IPS-NIHi7 (cell line): ENCODE measurements around the gene LCNL1.
"Not testable (repeated sequence)": the region's sequence is repeated elsewhere in the genome, so short reads cannot be mapped to it uniquely, and the experiment has no call there.

Experiments used
- DNase-seq: peaks from one replicate; pipeline ENCODE4 v3.0.0; 2012; ENCODE audit warnings: mixed read lengths; ENCODE audit errors: extremely low spot score

LCNL1 gene

DNA sequence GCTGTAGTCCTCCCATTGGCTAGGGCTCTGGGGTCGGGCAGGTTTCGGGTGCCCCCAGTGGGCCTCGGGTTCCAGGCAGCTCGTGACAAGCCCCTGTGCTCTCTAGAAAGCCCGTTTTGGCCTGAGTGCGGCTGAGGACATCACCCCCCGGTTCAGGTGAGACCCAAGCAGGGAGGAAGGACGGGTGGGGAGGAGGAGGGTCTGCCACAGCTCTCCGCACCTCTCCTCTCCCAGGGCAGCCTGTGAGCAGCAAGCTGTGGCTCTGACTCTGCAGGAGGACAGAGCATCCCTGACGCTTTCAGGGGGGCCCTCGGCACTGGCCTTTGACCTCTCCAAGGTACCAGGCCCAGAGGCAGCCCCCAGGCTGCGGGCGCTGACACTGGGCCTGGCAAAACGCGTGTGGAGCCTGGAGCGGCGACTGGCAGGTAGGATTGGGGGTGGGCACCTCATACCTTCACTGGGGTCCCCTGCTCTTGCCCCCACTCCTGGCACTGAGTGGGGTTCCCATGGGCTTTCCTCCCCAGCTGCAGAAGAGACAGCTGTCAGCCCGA, 10.1 kb downstream of the LCNL1 start:
- no peak for DNase-seq

DNA sequence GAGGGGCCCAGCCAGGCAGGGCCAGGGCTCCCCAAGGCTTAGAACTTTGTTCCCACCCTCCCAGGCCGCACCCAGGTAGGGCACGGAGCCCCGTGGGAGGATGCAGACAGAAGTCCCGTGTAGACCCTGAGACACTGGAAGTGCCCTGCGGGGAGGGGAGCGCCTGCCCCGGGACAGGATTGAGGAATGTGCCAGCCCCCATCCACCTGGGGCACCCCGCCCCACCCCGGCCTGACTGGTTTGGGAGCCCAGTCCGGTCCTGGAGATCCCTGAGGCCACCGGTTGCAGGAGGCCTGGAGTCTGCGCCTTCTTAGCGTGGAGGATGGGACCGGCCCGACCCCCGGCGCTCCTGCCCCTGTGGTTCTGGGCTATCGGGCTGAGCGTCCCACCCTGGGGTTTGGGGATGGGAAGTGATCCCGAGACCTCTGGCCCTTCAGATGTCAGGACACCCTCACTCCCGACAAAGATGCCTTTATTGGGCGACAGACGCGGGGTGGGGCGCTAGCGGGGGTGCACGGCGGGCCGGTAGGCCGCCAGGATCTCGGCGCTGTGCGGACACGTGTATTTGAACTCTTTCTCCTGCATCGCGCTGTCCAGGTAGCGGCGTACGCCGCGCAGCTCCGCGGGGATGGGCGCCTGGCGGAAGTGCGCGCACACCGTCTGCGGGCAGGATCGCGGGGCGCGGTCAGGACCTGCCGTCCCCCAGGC, 11.5 kb downstream of the LCNL1 start:
- no peak for DNase-seq

DNA sequence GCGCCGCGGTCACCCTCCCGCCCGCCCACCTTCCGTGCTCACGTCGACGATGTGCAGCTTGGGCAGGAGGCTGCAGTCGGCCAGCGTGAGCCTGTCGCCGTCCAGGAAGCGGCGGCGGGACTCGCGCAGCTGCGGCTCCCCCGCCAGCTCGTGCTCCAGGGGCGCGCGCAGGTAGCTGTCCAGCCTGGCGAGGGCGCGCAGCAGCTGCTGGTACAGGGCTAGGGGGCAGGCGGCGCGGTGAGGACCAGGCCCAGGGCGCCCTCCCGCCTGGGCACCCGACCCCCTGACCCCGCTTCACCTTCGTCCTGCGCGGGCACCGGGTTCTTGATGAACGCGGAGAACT, 12.1 kb downstream of the LCNL1 start:
- DNase-seq = peak; percentile 70

- DNase-seq = no peak
Measured at GRCh38 chr9:136995362-136995761, 12.6 kb downstream of the LCNL1 start.

GRCh38 chr9:136995772-136996311, 13.0 kb downstream of the LCNL1 start:
- no peak for DNase-seq

DNA sequence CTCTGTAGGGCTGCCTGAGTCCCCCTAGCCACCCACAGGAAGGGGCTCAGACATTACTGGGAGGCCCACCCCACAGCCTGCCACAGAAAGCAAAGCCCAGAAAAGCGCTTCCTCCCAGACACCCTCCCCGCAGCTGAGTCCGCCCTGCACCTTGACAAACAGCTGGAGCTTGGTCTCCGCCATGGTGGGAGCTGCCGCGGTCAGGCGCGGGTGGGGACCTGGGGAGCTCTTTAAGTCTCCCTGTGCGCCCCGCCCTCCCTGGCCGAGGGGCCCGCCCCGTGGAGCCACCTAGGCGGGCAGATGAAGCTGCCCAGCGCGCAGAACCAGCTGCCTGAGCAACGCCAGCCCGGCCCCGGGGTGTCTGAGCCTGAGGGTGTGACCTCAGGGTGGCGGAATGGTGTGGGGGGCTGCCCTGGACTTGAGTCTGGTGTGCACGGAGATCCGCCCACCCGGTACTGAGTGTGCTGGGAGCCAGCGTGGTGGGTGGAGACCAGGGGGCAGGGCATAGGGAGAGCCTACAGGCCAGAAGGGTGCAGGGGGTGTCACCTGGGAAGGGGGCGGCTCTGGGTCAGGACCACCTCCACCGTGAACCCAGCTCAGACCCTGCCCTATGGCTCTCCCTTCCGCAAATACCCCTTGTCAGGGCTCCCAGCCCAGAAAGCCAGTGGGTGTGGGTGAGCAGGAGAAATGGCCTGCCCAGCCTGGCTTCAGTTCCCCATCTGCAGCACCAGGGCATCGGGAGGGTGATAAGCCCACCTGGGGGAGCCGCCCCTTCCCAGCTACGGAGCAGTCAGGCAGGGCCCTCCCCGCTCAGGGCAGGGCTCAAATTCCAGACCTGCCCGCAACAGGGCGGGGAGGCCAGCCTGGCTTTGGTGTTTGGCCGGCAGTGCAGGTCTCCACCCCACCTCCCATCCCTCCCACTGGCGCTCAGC, 13.8 kb downstream of the LCNL1 start, which contains the start of gene CLIC3:
TSS of gene CLIC3 (minus strand) at position 208 of the 932 bp plus-strand sequence. CDS start at position 183, 25 bp downstream.
- DNase-seq = peak; percentile 64

DNA sequence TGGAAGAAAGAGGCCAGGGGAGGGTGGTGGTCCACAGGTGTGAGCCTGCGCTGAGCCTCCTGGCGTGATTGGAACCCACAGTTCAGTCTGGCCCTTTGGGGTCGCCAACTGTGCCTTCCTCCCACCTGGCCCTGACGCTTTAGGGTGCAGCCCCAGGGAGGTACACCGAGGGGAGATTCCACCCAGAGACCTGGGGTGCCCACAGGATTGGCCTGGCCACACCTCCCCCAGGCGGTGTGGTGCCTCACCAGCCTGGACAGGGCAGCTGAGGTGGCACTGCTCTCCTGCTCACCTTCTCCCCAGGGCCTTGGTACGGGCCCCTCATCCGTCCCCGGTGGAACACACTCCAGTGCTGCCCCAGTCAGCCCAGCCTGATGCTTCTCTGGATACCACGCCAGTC, 14.6 kb downstream of the LCNL1 start:
- DNase-seq = no peak

DNA sequence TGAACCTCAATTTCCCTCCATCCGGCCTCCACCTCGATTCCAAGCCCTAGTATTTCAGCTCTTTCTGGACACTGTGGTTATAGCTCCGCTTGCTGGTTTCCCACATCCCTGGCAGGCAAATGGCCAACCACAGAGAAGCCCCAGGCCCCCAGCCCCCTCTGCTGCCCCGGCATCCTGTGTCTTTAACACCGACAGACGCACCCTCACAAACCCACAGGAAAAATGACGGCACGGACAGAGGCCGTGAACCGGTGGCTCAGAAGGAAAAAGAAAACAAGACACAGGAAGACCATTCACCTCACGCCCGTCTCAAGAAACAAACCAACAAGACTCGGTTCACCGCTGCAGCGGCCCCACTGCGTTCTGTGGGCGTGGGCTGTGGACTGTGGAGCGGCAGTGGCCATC, 15.0 kb downstream of the LCNL1 start:
- no peak for DNase-seq

- DNase-seq = no peak
Measured at GRCh38 chr9:137000177-137000930, 17.6 kb downstream of the LCNL1 start.

DNA sequence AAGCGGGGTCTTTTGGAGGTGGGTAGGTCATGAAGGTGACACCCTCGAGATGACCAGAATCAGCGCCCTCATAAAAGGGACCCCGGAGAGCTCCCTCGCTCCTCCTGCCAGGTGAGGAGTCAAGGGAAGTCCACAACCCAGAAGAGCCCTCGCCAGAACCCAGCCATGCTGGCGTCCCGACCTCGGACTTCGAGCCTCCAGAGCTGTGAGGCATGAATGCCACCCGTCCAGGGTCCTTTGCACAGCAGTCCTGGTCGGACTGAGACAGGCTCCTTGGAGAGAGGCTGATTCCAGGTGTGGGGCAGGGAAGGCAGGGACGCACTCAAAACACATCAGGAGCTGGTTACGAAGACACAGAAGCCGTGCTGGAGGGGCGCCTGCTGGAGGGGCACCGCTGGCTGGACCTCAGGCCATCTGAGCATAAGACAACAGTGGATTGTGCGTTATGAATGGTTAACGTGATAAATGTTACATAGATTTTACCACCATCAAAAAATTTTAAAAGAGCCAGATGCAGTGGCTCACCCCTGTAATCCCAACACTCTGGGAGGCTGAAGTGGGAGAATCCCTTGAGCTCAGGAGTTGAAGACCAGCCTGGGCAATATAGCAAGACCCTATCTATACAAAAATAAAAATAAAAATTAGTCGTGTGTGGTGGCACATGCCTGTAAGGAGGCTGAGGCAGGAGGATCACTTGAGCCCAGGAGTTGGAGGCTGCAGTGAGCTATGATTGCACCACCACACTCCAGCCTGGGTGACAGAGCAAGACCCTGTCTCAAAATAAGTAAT, 19.3 kb downstream of the LCNL1 start:
- no peak for DNase-seq

DNA sequence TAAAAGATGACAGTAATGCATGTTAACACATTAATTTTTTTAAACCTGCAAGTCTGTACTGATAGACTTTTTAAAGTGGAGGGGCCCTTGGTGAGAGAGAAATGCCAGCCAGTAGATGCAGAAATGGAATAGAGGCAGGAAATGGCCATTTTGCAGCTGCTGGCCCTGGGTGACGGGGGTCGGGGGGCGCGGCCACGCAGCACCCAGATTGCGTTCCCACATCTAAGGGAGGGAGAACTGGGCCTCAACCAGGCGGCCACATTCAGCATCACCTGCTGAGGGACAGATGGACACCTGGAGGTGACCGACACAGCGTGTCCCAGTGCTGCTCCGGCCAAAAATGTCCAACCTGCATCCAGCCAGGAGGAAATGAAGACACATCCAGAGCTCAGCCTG, 19.9 kb downstream of the LCNL1 start:
- no peak for DNase-seq

- DNase-seq = not testable (repeated sequence)
Measured at GRCh38 chr9:137004285-137004684, 21.5 kb downstream of the LCNL1 start.

DNA sequence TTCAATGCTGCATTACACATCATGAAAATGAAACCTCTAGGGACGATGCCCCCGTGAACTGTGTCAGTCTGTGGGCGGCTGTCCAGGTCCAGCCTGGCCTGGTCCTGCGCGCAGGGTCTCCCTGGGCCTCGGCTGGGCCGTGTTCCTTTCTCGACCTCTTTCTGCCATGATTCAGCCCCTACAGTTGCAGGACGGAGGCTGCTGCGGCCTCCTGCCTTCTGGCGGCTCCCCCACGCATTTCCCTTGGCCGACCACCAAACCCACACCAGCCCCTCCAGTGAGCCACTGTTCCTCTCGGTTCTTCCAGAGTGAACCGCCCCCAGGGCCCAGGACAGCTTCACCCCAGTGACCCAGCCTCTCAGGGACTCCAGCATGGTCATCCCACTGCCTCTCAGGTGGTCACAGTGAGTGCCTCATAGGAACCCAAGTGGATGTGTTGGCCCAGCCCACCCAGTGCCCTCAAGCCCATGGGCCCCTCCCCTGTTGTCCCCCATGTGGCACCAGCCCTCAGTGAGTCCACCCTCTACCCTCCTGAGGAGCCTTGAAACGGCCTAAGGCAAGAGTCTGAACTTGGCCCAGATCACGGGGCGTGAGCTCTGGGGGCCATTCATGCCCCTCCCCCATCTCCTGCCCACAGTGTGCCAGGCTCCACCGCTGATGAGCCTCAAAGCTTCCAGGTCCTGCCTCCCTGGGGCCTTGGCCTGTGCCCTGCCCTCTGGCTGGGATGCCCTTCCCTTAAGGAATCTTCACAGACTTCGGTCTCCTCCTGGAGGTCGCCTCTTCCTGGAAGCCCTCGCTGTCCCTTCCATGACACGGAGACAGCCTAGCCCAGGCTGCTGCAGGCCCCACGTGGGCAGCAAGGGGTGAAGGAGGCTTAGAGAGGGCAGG, 23.6 kb downstream of the LCNL1 start:
- no peak for DNase-seq

- DNase-seq = no peak
Measured at GRCh38 chr9:137007108-137007815, 24.5 kb downstream of the LCNL1 start.

DNA sequence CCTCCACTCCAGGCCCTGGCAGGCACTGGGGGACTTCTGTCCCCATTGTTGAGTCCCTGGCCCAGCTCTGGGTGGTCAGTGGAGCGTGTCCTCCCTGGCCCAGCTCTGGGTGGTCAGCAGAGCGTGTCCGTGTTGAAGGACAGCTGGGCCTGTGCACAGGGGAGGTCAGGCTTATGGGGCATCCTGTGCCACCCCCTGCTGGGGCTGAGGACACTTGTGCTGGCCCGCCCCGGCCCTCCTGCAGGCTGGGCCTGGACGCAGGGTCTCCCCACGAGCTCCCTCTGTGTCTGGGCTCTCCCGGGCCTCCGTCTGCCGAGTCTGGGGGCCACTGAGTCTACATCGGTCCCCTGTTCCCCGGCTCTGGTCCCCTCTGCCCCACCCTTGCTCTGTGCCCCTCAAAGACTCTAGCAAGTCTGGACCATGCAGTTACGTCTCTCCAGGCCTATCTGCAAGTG, 25.1 kb downstream of the LCNL1 start:
- DNase-seq = no peak

- no peak for DNase-seq
Measured at GRCh38 chr9:137008312-137008711, 25.5 kb downstream of the LCNL1 start.

DNA sequence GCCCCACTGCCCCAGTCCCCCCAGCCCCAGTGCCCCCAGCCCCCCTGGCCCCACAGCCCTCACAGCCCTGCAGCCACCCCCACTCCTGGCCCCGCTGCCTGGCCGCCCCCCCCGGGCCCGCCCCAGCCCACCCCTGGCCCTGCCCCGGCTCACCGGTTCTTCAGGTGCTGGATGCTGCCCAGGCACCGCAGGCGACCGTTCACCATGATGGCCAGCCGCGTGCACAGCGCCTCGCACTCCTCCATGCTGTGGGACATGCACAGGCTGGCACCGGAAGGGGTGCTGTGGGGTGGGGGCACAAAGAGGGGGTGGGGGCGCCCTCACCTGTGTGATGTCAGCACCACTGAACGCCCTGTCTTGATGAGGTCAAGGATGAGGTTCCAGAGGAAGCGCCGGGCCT, 26.4 kb downstream of the LCNL1 start:
- DNase-seq = no peak

DNA sequence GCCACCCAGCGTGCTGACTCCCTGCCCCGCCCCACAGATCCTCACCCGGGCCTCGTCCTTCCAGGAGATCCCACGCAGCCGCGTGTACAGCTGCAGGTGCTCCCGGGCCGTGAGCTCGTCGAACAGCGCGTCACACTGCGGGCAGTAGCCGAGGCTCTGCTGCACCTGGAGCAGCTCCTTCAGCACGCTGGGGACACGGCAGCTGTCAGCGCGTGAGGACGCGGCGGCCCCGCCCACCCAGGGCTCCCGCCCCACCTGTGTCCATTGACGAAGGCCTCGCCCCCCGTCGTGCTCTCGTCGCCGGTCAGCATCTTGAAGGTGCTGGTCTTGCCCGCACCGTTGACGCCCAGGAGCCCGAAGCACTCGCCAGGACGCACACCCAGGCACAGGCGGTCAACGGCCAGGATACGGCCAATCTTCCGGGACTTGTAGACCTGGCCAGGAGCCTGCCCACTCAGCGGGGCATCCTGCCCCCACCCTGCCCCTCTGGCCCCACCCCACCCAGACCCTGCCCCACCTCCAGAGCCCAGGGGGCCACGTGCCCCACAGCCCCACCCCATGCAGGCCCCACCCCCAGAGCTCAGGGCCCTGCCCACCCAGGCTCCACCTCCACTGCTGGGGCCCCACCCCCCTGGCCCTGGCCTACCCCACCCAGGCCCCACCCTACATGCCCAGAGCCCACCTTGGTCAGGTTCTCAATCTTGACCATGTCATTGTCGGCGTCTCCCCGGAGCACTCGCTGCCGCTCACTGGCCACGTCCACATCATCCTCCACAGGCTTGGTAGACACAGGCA, 27.3 kb downstream of the LCNL1 start:
- DNase-seq = no peak
